Dermis blood vessel endothelial cell (primary cell): ENCODE measurements around the gene OR10G3. TPM values are rescaled to one million over a fixed set of nuclear protein-coding genes. Genes with fewer than 3 reads are reported as not detected.
A peak's percentile ranks its signal among the peaks of the same experiment; 100 is the strongest.
"Not testable (repeated sequence)": the region's sequence is repeated elsewhere in the genome, so short reads cannot be mapped to it uniquely, and the experiment has no call there.

Experiments
- DNase-seq: peaks from one replicate; pipeline ENCODE4 v3.0.0; 2010
- total RNA-seq: library from RNA; depleted of rRNA; stranded (reverse); fragments of >200 nt; gene quantifications from 2 replicates; pipeline ENCODE4 v1.2.3, GENCODE V29; 2014

OR10G3 gene, protein sequence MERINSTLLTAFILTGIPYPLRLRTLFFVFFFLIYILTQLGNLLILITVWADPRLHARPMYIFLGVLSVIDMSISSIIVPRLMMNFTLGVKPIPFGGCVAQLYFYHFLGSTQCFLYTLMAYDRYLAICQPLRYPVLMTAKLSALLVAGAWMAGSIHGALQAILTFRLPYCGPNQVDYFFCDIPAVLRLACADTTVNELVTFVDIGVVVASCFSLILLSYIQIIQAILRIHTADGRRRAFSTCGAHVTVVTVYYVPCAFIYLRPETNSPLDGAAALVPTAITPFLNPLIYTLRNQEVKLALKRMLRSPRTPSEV
- not detected in 2 replicates for total RNA-seq

DNA sequence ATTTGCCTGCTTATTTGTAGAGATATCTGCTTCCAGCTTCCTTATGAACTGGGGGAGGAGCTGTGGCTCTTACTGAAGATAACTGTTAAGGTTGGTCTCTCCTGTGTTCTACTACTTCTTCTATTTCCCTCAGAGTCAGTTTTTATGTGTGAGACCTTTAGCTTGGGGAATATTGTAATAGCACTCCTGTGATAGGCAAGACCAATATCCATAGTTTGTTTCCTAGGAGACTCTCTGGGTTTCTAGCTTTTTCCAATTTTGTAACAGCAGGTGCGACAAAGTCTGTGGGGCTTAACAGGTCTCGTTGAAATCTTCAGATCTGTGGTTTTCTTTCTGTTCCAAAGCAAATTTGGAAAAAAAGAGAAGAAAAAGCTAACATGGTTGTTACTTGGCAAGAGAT, at the start of gene OR10G3:
OR10G3 (minus strand) TSS at position 101 of the 400 bp plus-strand sequence. CDS start 9,332 bp downstream, outside the sequence.
- DNase-seq: no peak

DNA sequence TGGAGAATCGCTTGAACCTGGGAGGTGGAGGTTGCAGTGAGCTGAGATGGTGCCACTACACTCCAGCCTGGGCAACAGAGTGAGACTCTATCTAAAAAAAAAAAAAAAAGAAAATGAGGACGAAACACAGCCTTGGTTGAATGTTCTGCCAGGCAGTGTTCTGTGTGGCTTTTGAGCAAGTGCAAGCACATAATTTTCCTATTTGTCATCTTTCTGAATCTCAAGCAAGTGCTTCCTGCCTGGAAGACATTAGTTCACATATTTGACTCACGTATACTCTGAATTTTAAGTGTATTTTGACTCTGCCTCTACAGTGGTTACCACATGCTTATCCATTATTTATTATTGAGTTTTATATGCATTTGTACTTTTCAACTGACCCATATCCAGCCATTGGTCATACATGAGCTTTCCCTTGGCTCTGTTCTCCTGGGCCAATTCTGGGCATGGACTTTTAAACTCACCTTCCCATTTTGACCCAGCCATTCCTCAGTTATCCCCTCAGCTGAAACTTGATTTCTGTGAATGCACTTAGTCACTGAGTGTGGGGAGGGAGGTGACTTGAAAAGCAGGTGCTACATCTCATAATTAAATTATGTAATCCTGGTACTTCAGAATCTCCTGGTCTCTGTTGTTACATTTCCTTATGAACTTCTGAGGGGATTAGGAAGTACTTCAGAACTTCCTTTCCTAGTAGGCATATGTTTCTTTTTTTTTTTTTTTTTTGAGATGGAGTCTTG, 46.8 kb upstream of the OR10G3 start:
- DNase-seq: no peak

DNA sequence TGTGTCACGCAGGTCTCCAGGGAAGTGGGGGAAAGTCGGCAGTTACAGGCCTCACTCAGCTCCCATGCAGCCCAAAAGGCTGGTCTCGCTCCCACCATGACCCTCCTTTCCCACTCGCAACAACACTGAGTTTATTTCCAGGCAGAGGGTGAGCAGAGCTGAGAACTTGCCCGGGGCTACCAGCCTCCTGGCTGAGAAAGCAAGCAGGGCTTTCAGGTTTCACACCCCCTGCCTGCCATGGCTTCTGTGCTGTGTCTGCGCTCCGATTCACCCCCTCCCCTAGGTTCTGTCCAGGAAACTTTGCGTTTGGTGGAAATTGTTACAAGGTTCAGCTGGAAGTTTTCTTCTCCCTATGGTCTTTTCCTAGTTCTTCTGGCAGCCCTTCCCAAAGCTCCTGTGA, 37.7 kb upstream of the OR10G3 start:
- no peak for DNase-seq

DNA sequence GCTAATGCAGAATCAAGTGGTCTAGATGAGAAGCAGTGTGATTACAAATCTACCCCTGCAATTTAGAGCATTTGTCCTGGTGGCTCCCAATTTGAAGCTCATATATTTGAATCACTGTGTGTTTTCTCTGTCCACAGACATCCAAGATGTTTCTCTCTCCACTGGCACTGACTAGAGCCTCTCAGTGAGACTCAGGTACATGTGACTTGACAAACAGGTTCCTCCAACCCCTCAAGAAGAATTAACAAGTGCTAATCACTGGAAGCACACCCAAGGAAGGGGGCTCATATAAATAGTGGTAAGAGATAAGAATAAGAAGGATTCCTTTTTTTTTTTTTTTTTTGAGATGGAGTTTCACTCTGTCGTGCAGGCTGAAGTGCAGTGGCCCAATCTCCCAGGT, 34.4 kb upstream of the OR10G3 start:
- no peak for DNase-seq

DNA sequence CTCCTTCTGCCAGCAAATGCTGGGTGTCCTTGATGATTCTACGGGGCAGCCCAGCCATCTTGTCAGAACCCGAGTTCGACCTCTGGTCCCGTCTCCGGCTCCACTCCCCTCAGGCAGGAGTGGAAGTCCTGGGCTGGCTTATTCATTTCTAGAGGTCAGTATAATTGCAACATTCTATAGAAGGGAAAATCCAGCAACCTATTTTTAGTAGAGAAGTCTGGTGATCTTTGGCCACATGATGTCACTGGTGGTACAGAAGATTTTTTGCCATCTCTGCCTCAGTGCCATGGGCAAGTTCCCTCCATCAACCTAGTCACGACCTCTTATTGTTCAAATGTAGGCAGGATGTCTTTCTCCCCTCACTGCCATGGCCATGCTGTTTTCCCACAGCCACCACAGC, 32.4 kb upstream of the OR10G3 start:
- no peak for DNase-seq

DNA sequence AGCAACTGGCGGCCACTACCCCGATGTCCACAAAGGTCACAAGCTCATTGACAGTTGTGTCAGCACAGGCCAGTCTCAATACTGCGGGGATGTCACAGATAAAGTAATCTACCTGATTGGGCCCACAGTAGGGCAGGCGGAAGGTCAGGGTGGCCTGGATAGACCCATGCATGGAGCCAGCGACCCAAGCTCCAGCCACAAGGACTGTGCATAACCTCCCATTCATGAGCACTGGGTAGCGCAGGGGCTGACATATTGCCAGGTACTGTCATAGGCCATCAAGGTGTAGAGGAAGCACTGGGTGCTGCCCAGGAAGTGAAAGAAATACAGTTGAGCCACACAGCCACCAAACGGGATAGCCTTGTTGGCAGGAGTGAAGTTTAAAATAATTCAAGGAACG, 22.3 kb upstream of the OR10G3 start:
- DNase-seq: not testable (repeated sequence)

DNA sequence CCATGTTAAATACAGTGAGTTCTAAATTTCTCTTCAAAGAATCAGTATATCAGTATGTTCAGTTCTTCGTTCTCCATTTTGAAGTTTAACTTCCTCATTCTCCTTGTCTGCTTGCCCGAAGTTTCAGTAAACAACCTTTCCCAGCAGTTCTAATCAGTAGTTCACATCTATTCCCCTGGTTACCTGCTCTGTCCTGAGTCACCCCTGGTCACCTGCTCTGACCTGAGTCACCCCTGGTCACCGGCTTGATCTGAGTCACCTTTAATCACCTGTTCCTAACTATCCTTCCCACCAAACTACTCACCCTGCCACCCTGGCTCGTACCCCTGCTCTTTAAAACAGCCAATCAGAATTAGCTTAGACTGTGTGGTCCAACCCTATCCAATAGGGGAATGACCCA, 9.4 kb upstream of the OR10G3 start:
- no peak for DNase-seq

DNA sequence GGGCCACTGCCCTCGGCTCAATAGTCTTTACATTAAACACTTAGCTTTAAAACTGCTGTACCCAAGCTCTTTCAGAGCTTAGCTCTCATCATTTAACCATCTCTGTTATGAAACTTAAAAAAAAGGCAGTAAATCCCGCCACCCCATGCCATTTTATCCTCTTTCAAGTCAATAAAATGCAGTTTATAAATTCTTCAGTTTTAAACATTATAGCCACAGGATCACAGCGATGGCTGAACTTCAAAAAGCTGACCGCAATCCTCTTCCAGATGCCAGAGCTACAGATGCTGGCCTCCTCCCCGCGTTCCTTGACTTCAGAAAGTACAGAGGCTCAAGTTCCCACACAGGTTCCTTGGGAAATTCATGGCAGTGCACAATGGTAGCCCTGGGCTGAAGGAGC, 4.2 kb downstream of the OR10G3 start:
- no peak for DNase-seq

DNA sequence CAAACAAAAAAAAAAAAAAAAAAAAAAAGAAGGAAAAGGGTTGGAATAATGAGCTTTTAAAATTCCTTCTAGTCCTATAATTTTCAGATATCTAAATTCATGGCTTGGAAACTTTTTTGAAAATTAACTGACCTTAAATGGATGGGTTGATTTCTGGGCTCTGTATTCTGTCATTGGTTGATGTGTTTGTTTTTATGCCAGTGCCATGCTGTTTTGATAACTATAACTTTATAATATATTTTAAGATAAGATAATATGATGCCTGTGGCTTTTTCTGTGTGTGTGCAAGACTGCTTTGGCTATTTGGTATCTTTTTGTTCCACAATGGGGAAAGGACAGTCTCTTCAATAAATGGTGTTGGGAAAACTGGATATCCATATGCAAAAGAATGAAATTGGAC, 7.3 kb downstream of the OR10G3 start:
- no peak for DNase-seq

DNA sequence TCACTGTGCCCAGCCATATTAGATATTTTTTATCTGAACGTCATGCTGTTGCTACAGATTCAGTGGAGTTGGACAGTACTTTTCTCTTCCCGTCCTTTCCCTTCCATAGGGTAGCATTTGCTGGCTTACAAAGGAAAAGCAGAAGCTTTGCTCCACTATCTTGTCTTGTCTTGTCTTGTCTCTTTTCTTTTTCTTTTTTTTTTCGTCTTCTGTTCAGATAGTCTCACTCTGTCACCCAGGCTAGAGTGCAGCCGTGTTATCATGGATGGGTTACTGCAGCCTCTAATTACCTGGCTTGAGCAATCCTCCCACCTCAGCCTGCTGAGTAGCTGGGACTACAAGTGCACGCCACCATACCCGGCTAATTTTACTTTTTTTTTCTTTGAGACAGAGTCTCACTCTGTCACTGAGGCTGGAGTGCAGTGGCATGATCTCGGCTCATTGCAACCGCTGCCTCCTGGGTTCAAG, 21.1 kb downstream of the OR10G3 start:
- DNase-seq: no peak

DNA sequence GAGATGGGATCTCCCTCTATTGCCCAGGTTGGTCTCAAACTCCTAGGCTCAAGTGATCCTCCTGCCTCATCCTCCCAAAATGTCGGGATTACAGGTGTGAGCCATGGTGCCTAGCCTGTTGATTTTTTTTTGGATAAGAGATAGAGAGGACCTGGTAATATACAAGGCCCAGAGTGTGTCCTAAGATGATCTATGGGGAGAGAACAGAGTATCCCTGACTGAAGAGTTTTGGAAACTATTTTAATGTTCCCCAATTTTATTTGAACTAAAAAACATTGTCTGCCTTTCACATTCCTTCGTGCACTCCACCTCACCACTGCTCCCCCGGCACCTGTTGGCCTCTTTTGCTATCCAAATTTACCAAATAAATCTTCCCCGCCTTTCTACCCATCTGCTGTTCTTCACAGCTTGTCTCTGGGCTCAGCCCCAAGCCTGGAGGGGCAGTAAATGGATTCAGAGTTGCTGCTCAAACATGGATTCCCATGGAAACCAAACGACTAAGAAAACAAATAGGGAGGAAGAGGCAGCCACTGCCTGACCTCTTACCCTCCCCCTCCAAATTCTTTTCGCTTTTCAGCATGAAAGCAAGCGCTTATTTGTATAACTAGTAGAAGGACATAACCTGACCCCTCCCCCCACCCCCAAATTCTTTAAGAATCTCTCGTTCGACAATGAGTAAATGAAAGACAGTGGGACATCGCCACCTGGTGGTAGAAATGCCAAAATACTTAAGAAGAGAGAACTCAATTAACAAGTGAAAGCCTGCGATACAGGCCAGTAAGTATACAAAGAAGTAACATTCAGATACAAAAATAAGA, 22.6 kb downstream of the OR10G3 start:
- peak; percentile 91 for DNase-seq

DNA sequence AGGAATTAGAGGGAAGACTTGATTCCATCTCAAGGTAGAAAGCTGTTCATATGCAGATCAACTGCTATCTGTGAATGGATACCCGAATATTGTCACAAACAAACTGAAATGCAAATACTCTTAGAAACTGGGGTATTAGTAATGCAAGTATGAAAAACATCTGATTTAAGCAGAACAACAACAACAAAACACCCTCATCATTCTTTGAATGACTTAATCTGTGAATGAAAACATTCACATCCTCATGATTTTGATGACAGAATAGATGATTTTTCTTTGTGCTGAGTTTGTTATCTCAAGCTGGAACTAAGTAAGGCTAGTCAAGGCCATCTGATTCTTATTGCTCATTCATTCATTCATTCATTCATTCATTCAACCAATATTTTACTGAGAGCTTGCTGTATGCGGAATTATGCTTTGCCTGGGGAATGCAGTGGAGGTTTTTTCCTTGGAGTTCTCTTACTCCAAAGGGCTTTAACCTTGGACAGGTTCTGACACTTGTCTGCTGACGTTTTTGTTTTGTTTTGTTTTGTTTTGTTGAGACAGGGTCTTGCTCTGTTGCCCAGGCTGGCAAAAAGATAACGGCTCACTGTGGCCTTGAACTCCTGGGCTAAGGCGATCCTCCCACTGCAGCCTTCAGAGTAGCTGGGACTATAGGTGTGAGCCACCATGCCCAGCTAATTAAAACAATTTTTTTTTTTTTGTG, 23.3 kb downstream of the OR10G3 start:
- DNase-seq: no peak

DNA sequence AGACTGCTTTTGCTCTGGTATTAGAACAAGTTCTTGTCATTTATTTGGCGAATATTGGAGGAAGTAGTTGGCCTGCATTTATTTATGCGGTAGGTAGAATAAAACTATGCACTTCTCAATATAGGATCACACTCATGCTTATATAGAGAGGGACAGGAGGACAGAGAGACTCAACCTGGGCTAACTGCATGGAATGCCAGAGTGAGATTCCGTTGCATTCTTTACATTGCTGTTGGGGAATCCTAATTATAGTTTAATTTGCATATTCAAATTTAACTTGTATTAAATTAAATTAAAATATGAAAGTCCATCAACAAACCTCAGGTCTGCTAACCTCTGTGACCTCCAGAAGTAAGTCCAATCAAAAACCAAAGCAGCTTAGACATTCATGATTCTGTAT, 26.6 kb downstream of the OR10G3 start:
- DNase-seq: no peak

DNA sequence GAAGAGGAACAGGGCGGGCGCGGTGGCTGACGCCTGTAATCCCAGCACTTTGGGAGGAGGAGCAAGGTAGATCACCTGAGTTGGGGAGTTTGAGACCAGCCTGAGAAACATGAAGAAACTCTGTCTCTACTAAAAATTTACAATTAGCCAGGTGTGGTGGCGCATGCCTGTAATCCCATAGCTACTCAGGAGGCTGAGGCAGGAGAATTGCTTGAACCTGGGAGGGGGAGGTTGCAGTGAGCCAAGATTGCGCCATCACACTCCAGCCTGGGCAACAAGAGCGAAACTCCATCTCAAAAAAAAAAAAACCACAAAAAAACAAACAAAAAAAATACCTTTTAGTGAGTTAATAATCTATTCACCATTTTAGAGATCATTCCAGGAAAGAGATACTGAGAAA, 35.3 kb downstream of the OR10G3 start:
- DNase-seq: not testable (repeated sequence)

DNA sequence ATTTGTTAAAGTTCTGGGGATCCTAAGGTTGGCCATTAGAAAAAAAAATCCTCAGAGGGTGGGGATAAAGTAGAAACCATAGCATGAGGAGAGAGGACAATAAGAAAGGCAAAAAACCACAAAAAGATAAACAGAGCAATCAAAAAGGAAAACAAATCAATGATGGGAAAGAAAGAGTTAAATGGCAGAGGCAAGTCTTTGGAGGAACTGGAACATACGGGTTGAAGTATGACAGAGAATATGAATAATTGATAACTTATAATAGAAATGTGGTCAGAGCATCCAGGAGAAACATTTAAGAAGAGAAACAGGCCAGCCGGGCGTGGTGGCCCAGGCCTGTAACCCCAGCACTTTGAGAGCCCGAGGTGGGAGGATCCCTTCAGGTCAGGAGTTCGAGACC, 35.9 kb downstream of the OR10G3 start:
- no peak for DNase-seq

DNA sequence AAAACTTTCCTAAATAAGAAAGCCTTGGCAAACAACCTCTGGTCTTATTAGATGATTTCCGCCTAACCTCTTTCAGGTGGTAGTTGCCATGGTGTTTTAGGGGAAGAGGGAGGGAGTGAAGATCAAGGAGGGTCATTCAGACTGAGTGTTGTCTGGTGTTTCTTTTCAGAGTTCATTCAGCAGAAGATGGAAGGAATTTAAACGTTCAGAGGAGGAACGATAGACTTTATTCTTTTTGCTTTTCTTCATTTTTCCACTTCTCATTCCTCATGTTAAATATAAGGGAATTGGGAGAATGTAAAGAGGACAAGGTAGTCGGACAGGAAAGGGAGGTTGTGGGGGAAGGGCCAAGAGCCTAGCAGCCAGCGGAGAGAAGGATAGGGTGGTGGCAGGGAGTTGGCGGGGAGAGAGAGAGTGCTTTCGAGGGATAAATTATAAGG, 36.3 kb downstream of the OR10G3 start:
- no peak for DNase-seq

DNA sequence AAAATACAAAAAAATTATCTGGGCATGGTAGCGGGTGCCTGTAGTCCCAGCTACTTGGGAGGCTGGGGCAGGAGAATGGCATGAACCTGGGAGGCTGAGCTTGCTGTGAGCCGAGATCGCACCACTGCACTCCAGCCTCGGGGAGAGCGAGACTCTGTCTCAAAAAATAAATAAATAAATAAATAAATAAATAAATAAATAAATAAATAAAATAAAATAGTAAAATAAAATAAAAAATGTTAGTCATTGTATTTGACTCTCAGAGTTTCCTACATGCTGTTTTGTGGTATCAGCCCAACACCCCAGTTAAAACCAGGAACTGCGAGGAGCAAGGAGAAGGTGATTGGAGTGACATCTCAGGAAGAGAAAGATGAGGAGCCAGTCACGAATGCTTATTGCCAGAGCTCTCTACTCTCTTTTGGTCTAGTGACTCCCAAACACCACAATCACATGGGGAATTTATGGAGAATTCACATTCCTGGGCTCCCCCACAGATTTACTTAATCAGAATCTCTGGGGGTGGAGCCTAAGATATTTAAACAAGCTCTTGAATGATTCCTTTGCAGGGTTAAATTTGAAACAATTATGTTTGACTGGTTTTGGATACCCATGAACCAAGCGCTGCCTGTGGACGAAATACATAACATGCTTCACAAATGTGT, 38.3 kb downstream of the OR10G3 start:
- DNase-seq: no peak

DNA sequence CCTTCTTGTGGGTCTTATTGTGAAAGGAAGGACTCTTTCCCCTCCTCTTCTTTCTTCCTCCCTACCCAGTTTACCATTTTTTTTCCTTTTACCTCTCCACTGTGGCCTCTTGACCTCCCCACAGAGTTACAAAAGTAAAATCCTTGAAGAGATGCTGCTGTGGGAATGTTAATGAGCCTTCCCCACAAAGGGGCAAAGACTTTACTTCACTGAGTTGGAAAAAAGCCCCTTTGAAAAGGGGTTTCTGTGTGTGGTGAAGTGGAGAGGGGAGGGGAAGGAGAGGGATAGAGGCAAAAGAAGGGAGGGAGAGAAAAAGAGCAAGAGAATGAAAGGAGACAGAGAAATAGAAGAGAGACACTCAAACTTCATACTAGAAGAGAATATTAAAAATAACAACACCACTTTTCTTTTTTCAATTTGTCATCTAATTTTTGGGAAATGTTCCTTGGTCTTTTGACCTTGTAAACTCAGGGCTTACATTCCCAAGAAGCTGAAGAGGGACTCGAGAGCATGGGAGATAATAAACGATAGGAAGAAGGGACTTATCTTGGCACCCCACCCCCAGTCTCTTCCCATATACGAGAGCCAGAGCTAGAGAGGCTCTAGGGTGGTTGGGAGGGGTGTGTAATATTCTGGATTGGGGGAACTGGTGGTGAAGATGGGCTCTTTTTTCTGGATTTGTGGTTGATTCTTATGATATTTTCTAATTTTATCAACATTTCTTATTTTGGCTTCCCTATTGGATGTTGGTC, 40.5 kb downstream of the OR10G3 start:
- no peak for DNase-seq

DNA sequence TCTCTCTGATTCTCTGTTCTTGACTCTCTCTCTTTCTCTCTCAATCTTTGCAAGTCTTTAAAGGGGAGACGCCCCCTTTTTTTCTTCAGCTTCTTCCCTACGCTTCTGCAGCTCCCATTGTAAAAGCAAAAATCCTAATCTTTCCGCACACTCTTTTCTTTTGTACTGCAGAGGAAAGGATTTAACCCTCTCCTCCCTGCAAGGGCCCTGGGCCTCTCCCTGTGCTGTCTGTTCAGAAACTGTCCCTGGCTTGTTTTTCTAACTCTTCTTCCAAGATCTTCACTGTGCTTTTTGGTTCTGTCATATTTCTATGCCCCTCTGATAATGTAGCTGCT, 42.8 kb downstream of the OR10G3 start:
- no peak for DNase-seq

DNA sequence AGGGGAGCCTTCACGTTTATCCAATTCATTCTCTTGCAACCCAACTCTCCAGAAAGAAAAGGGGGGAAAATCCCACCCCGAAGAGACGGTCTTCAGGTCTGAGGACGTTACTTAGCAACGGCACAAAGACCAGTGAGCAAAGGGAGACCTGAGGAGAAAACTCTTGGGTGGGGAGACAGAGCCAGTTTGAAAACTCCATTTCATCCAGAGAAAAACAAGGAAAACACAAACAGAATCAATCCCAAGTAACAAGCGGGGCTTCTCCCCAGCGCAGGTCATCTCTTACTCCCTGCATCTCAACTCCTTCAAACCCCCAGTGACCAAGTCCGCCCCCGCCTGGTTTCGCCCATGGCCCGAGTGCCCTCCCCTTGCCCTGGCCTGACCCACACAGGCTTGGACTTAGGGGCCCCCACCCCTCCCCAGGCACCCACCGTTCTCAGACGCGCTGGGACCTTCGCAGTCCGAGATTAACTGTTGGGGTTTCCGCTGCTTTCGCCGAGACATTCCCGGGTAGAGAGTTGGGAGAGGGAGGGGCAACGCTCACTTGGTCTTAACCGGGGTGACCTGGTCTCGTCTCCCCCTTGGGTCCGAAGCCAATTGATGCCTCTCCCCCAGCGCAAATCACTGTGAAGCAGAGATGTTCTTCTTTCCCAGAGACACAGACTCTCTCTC, 43.3 kb downstream of the OR10G3 start:
- DNase-seq: no peak
